ENCODE results near the gene CBX7.

DNA sequence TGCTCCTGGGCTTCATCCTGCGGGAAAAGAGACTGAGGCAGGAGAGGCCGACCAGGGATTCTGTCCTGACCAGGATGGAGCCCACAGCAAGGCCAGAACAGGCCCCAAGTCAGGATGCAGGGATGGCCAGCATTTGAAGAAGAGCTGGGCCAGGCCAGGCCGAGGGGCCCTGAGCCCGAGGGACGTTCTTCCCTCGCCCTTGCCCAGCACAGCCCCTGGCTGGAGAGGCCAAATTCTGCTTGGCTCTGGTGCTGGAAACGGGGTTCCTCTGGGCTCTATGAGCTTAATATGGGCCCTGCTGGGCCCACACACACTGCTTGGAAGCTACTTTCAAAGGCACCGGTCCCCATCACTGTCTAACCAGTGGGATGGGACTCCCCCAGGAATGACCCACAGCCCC lies 67.8 kb downstream of the CBX7 start:
- TF ChIP-seq, protein P1, sequence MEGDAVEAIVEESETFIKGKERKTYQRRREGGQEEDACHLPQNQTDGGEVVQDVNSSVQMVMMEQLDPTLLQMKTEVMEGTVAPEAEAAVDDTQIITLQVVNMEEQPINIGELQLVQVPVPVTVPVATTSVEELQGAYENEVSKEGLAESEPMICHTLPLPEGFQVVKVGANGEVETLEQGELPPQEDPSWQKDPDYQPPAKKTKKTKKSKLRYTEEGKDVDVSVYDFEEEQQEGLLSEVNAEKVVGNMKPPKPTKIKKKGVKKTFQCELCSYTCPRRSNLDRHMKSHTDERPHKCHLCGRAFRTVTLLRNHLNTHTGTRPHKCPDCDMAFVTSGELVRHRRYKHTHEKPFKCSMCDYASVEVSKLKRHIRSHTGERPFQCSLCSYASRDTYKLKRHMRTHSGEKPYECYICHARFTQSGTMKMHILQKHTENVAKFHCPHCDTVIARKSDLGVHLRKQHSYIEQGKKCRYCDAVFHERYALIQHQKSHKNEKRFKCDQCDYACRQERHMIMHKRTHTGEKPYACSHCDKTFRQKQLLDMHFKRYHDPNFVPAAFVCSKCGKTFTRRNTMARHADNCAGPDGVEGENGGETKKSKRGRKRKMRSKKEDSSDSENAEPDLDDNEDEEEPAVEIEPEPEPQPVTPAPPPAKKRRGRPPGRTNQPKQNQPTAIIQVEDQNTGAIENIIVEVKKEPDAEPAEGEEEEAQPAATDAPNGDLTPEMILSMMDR (IDR thresholded peaks at IDR 0.05; ENCODE audit: insufficient read depth, low read length): no peak
- TF ChIP-seq GABPA (IDR thresholded peaks at IDR 0.05; ENCODE audit: low read depth) (no peak), SPI1 (IDR thresholded peaks at IDR 0.05; ENCODE audit: borderline replicate concordance, low read depth) (no peak), POLR2AphosphoS5 (IDR thresholded peaks at IDR 0.05; ENCODE audit: low read depth) (no peak)

Data from HL-60 (cell line).